Endothelial cell (in vitro differentiated cells): Measurements from ENCODE around the gene KMT2D. TPM values are rescaled to one million over a fixed set of nuclear protein-coding genes. Genes with fewer than 3 reads are reported as not detected.

Experiments
- DNase-seq: peaks from one replicate; pipeline ENCODE4 v3.0.0; 2021; ENCODE audit warnings: low spot score
- H3K27ac Mint-ChIP-seq: one replicate; pipeline ENCODE4 v1.8.0; 2021; ENCODE audit warnings: mixed read lengths, inconsistent platforms; ENCODE audit not compliant: unreplicated experiment
- H3K27me3 Mint-ChIP-seq: one replicate; pipeline ENCODE4 v1.8.0; 2021; ENCODE audit warnings: mild to moderate bottlenecking, moderate library complexity, mixed read lengths, inconsistent platforms; ENCODE audit not compliant: unreplicated experiment
- H3K36me3 Mint-ChIP-seq: one replicate; pipeline ENCODE4 v1.8.0; 2021; ENCODE audit warnings: mild to moderate bottlenecking, low read depth, mixed read lengths, inconsistent platforms; ENCODE audit not compliant: unreplicated experiment
- H3K4me1 Mint-ChIP-seq: one replicate; pipeline ENCODE4 v1.8.0; 2021; ENCODE audit warnings: mild to moderate bottlenecking, mixed read lengths, inconsistent platforms; ENCODE audit not compliant: unreplicated experiment
- H3K4me3 Mint-ChIP-seq: one replicate; pipeline ENCODE4 v1.8.0; 2021; ENCODE audit warnings: mild to moderate bottlenecking, mixed read lengths, inconsistent platforms; ENCODE audit not compliant: unreplicated experiment
- H3K9me3 Mint-ChIP-seq: one replicate; pipeline ENCODE4 v1.8.0; 2021; ENCODE audit warnings: mixed read lengths, inconsistent platforms; ENCODE audit not compliant: unreplicated experiment
- CTCF ChIP-seq: fragments of 200-600 bp; sonication (generic); IDR thresholded peaks from one replicate; pipeline ENCODE4 v1.5.0; 2021; ENCODE audit warnings: antibody characterized with exemption; ENCODE audit not compliant: unreplicated experiment
- total RNA-seq: library from RNA; stranded (reverse); fragmentation: NEBNext Ultra II Directional; extraction: Animal tissue kit (Norgen Biotek cat#: 25700); gene quantifications from one replicate; pipeline ENCODE4 v1.2.1, GENCODE V29; 2021; ENCODE audit not compliant: unreplicated experiment

The KMT2D gene
- total RNA-seq, 1 donor from 2014 or later: 135 TPM

GRCh38 chr12:49051777-49052438 lies 8.7 kb downstream of the KMT2D start:
- Mint-ChIP-seq H3K27ac (peak overlapping the region; percentile 68), H3K4me1 (peaks cover 23% of the 10 kb centered on the region), H3K9me3 (no peaks in the 10 kb centered on the region), H3K27me3 (peaks cover 16% of the 10 kb centered on the region), H3K4me3 (peak overlapping the region; percentile 80), H3K36me3 (peaks cover 74% of the 10 kb centered on the region)
- no peak for DNase-seq
- TF ChIP-seq CTCF: no peak

GRCh38 chr12:49051373-49051764 lies 9.2 kb downstream of the KMT2D start:
- Mint-ChIP-seq H3K9me3 (no peaks in the 10 kb centered on the region), H3K36me3 (peaks cover 77% of the 10 kb centered on the region), H3K27me3 (peaks cover 16% of the 10 kb centered on the region), H3K4me3 (peak overlapping the region; percentile 80), H3K4me1 (peaks cover 17% of the 10 kb centered on the region), H3K27ac (peak overlapping the region; percentile 68)
- DNase-seq: no peak
- no peak for TF ChIP-seq CTCF

GRCh38 chr12:49050507-49051372 lies 9.9 kb downstream of the KMT2D start:
- Mint-ChIP-seq H3K36me3 (peaks cover 75% of the 10 kb centered on the region), H3K4me1 (peaks cover 11% of the 10 kb centered on the region), H3K27ac (no peak overlapping the region)

GRCh38 chr12:49049566-49050224 lies 10.9 kb downstream of the KMT2D start:
- TF ChIP-seq CTCF: no peak
- Mint-ChIP-seq H3K9me3 (no peaks in the 10 kb centered on the region), H3K36me3 (peaks cover 70% of the 10 kb centered on the region), H3K4me3 (no peak overlapping the region), H3K4me1 (peaks cover under 1% of the 10 kb centered on the region), H3K27ac (no peak overlapping the region), H3K27me3 (peaks cover 13% of the 10 kb centered on the region)
- DNase-seq: no peak

More at GRCh38 chr12:49050507-49051372, 9.9 kb downstream of the KMT2D start:
- TF ChIP-seq CTCF: no peak
- no peak overlapping the region for H3K4me3 Mint-ChIP-seq
- no peak for DNase-seq
- peaks cover 14% of the 10 kb centered on the region for H3K27me3 Mint-ChIP-seq
- H3K9me3 Mint-ChIP-seq: no peaks in the 10 kb centered on the region
